RWPE2 (cell line): ENCODE data around the gene SMYD3.
A peak's percentile ranks its signal among the peaks of the same experiment; 100 is the strongest.

Experiments
- ATAC-seq: fragments of 200-7000 bp; cut with Tn5 transposase; 3 replicates; pipeline ENCODE4 v1.9.1; 2021; ENCODE audit warnings: low read depth
- DNase-seq: peaks from one replicate; pipeline ENCODE4 v3.0.0-alpha.2; 2020; ENCODE audit warnings: low spot score
- H3K27ac ChIP-seq: fragments of 450-650 bp; 2 replicates; pipeline ENCODE4 v1.5.1; 2017; ENCODE audit warnings: mild to moderate bottlenecking; ENCODE audit not compliant: poor library complexity, severe bottlenecking
- H3K27me3 ChIP-seq: fragments of 250-450 bp; sonication (Bioruptor Pico); 2 replicates; pipeline ENCODE4 v1.5.1; 2021; ENCODE audit warnings: mild to moderate bottlenecking, moderate library complexity; ENCODE audit not compliant: insufficient read depth, poor library complexity, severe bottlenecking
- H3K36me3 ChIP-seq: fragments of 250-450 bp; sonication (Bioruptor Pico); 2 replicates; pipeline ENCODE4 v1.5.1; 2020; ENCODE audit warnings: low read depth, mild to moderate bottlenecking, moderate library complexity
- H3K4me1 ChIP-seq: fragments of 250-450 bp; sonication (Bioruptor Pico); 2 replicates; pipeline ENCODE4 v1.5.1; 2021; ENCODE audit warnings: mild to moderate bottlenecking, moderate library complexity; ENCODE audit not compliant: insufficient read depth, poor library complexity, severe bottlenecking
- H3K4me3 ChIP-seq: fragments of 250-450 bp; sonication (Bioruptor Pico); 2 replicates; pipeline ENCODE4 v1.5.1; 2021; ENCODE audit warnings: mild to moderate bottlenecking, moderate library complexity; ENCODE audit not compliant: severe bottlenecking
- H3K9me3 ChIP-seq: fragments of 250-450 bp; sonication (Bioruptor Pico); 2 replicates; pipeline ENCODE4 v1.5.1; 2021; ENCODE audit warnings: mild to moderate bottlenecking, moderate library complexity; ENCODE audit not compliant: severe bottlenecking
- CTCF ChIP-seq: fragments of 450-650 bp; IDR thresholded peaks from one replicate; pipeline ENCODE4 v1.5.1; 2017; ENCODE audit warnings: mild to moderate bottlenecking, moderate library complexity; ENCODE audit not compliant: poor library complexity, severe bottlenecking

SMYD3 gene

GRCh38 chr1:245765230-245766000 lies 741.7 kb downstream of the SMYD3 start:
- Histone ChIP-seq H3K27me3 (no peaks in the 10 kb centered on the region), H3K27ac (no peak overlapping the region), H3K36me3 (no peaks in the 10 kb centered on the region), H3K4me1 (no peaks in the 10 kb centered on the region), H3K4me3 (no peak overlapping the region), H3K9me3 (no peaks in the 10 kb centered on the region)
- ATAC-seq (peak; percentile 45), DNase-seq (no peak)
- no peak for TF ChIP-seq CTCF

DNA sequence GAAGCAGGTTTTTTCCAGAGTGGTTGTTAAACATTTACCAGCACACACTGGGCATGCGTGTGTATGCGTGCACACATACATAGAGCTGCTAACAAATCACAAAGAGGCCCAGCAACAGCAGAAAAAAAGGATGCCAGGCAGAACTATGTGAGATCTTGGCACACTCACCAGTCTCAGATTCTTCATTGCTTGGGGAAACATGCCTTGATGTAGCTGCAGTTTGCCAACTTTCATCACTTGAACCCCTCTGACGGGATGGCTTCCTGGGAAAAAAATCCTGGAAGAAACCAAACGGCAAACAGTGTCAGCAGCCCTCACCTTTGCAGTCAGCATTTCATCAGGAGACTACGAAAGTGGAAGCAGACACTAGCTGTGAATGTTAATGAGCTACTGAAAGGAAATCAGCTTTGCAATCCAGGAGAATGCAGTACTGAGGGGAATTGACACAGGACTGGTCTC lies 743.2 kb downstream of the SMYD3 start:
- Histone ChIP-seq H3K27ac (no peak overlapping the region), H3K27me3 (no peaks in the 10 kb centered on the region), H3K9me3 (no peaks in the 10 kb centered on the region), H3K4me3 (no peak overlapping the region), H3K4me1 (no peaks in the 10 kb centered on the region), H3K36me3 (no peaks in the 10 kb centered on the region)
- no peak for TF ChIP-seq CTCF
- DNase-seq (no peak), ATAC-seq (no peak)

DNA sequence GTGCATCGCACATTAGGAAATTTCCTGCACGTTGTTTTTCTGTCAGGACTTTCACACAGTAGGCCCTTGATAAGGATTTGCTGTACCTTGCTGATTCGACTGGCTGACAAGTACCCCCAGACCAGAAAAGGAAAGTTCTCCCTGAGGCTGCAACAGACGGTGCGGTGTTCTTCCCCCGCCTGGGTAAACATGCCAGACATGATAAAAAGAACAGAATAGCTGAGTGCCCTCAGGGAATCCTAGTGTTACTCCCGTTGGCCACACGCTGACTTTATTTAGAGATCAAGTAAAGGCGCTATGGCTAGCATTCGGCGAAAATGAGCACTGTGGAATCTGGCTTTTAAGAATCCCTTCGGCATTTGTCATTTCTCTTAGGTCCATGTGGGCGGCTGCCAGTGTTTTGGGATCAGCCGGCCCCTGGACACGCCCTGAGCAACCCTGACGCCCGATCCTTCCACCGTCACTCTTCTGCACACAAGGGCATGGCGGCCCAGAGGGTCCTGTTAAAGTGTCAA lies 744.6 kb downstream of the SMYD3 start:
- Histone ChIP-seq H3K36me3 (no peaks in the 10 kb centered on the region), H3K4me1 (no peaks in the 10 kb centered on the region), H3K4me3 (no peak overlapping the region), H3K9me3 (no peaks in the 10 kb centered on the region), H3K27ac (no peak overlapping the region), H3K27me3 (no peaks in the 10 kb centered on the region)
- TF ChIP-seq CTCF, result no peak
- no peak for DNase-seq
- ATAC-seq, result no peak

- Histone ChIP-seq H3K36me3 (no peaks in the 10 kb centered on the region), H3K9me3 (no peaks in the 10 kb centered on the region), H3K27ac (no peak overlapping the region), H3K4me3 (no peak overlapping the region), H3K27me3 (no peaks in the 10 kb centered on the region), H3K4me1 (no peaks in the 10 kb centered on the region)
- DNase-seq (no peak), ATAC-seq (no peak)
- TF ChIP-seq CTCF, result no peak
These were observed 746.8 kb downstream of the SMYD3 start for GRCh38 chr1:245760301-245760700.

GRCh38 chr1:245754463-245754961 lies 752.6 kb downstream of the SMYD3 start:
- H3K27ac ChIP-seq, result no peak overlapping the region
- DNase-seq (no peak), ATAC-seq (no peak)
- TF ChIP-seq CTCF, result no peak
- no peaks in the 10 kb centered on the region for H3K36me3 ChIP-seq
- no peaks in the 10 kb centered on the region for H3K9me3 ChIP-seq
- no peaks in the 10 kb centered on the region for H3K4me1 ChIP-seq
- H3K4me3 ChIP-seq, result no peak overlapping the region
- no peaks in the 10 kb centered on the region for H3K27me3 ChIP-seq
